ENCODE measurements around the gene FAM32A. TPM values are rescaled to one million over a fixed set of nuclear protein-coding genes. Genes with fewer than 3 reads are reported as not detected.

The FAM32A gene
- total and polyA plus RNA-seq, 10 of the 15 experiments (the other 5 are each of a cell fraction or from before 2014, with no cell fraction given): 33.3 to 116 (median 71.9) TPM

GRCh38 chr19:16143399-16144215 lies 41.6 kb upstream of the FAM32A start, which contains the start of gene HSH2D (continued):
- TF ChIP-seq CEBPB (IDR thresholded peaks at IDR 0.05; ENCODE audit: borderline replicate concordance in 1 of 2, low read depth in 2 of 2, low read length in 2 of 2): no peak
- no peak for TF ChIP-seq GABPA (IDR thresholded peaks at IDR 0.05; ENCODE audit: low read depth)
- TF ChIP-seq ELK1 (IDR thresholded peaks at IDR 0.05; ENCODE audit: low read depth, low read length): 0 out of 2 replicates have a peak, but pooled peaks have one; percentile 38
- TF ChIP-seq EED (IDR thresholded peaks at IDR 0.05; ENCODE audit: low read depth): no peak; the same call in 1 of the 2 replicates
- TF ChIP-seq WRNIP1 (IDR thresholded peaks at IDR 0.05; ENCODE audit: borderline replicate concordance, low read depth, low read length): no peak
- no peak for TF ChIP-seq SUZ12 (IDR thresholded peaks at IDR 0.05; ENCODE audit: unreplicated experiment)
- no peak for TF ChIP-seq NFXL1 (IDR thresholded peaks at IDR 0.05; ENCODE audit: borderline replicate concordance)
- TF ChIP-seq HDAC6 (IDR thresholded peaks at IDR 0.05; ENCODE audit: unreplicated experiment): no peak
- no peak for TF ChIP-seq PRDM15 (CRISPR knock-in tag; IDR thresholded peaks at IDR 0.05)
- TF ChIP-seq SIX5 (IDR thresholded peaks at IDR 0.05; ENCODE audit: low read depth, low read length, severe bottlenecking): no peak
- 0 out of 2 replicates have a peak, but pooled peaks have one; percentile 29 for TF ChIP-seq RCOR1 (conservative IDR thresholded peaks at IDR 0.05; ENCODE audit: low read depth, low read length)
- no peak for TF ChIP-seq E2F4 (IDR thresholded peaks at IDR 0.05; ENCODE audit: low read depth, low read length)
- peak in 1 of 2 experiments; percentile 65; a peak in 1 of 4 replicates for TF ChIP-seq ETV6 (conservative IDR thresholded peaks at IDR 0.05 in 1 of 2, IDR thresholded peaks at IDR 0.05 in 1 of 2; ENCODE audit: borderline replicate concordance in 1 of 2, low read depth in 1 of 2)
- TF ChIP-seq BHLHE40 (IDR thresholded peaks at IDR 0.05; ENCODE audit: borderline replicate concordance in 1 of 2, low read depth in 2 of 2, low read length in 1 of 2): peak; percentile 44 to 65; a peak in 2 of 4 replicates
- no peak for TF ChIP-seq SREBF1 (IDR thresholded peaks at IDR 0.05; ENCODE audit: low read length)
- no peak for TF ChIP-seq STAT1 (conservative IDR thresholded peaks at IDR 0.05)
- TF ChIP-seq SRF (IDR thresholded peaks at IDR 0.05; ENCODE audit: low read depth in 2 of 2, low read length in 2 of 2): no peak
- TF ChIP-seq MLLT1 (IDR thresholded peaks at IDR 0.05): peak; percentile 91
- TF ChIP-seq POLR2AphosphoS2 (IDR thresholded peaks at IDR 0.05; ENCODE audit: low read depth, low read length): no peak; the same call in none of the 2 replicates
- TF ChIP-seq SMARCA5 (IDR thresholded peaks at IDR 0.05): no peak
- TF ChIP-seq RELA (IDR thresholded peaks at IDR 0.05; ENCODE audit: borderline replicate concordance, partially characterized antibody): no peak
